LNCAP (cell line): ENCODE results near the gene LTBP1.

ENCODE experiments used
- TF ChIP-seq, protein P1 (sequence below): fragments of 450-650 bp; IDR thresholded peaks from 2 replicates; pipeline ENCODE4 v1.5.1; 2017; ENCODE audit warnings: mild to moderate bottlenecking

Gene LTBP1

DNA sequence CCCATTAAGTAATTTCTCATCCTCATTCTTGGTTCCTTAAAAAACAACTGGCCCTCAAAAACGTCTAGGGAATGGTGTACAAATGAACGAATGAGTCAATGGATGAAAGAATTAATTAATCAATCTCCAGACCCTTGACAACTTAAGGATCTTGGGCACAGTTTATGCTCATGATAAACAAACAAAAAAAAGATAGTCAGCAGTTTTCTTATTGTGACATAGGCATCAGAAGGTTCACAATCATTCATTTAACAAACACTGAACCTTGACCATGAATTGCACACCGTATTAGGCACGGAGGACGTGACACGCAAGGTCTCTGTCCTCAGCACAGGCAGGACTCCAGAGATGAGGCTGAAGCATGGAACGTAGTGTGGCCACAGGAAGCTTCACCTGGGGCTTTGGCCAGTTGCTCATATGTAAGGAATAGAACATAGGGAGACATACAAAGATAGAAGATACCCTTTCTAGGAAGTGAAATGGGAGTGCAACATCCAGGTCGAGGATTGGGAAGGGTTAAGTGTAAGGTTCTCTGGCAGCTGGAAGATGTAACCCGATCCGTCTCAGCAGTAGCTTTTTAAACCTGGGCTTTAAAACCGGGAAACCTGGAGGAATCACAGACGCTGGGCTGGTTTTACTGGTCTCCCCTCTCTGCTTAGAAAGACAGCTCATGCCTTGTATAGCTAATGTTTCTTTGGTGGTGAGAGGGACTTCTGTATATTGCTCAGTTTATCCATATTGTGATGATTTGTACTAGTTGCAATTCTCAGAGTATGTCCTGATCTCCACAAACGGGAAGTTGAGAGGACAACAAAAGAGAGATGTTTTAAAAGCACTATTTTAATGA is 8.9 kb upstream of the LTBP1 start:
- TF ChIP-seq, protein P1, sequence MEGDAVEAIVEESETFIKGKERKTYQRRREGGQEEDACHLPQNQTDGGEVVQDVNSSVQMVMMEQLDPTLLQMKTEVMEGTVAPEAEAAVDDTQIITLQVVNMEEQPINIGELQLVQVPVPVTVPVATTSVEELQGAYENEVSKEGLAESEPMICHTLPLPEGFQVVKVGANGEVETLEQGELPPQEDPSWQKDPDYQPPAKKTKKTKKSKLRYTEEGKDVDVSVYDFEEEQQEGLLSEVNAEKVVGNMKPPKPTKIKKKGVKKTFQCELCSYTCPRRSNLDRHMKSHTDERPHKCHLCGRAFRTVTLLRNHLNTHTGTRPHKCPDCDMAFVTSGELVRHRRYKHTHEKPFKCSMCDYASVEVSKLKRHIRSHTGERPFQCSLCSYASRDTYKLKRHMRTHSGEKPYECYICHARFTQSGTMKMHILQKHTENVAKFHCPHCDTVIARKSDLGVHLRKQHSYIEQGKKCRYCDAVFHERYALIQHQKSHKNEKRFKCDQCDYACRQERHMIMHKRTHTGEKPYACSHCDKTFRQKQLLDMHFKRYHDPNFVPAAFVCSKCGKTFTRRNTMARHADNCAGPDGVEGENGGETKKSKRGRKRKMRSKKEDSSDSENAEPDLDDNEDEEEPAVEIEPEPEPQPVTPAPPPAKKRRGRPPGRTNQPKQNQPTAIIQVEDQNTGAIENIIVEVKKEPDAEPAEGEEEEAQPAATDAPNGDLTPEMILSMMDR = no peak

DNA sequence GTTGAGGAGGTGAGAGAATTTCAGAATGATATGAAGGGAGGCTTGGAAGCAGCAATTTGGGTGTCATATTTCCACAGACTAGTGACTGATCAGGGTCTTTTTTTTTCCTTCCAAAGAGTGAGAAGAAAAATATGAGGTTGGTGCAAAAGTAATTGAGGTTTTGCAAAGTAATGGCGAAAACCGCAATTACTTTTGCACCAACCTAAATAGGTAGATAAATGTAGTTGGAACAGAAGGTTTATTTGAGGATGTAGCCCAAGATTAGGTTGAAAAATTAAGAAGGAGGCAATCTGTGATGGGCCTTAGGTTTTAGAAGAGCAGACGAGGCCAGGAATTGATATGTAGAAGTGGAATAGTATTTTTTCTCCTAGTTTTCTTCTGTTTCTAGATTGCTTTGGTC is 7.8 kb upstream of the LTBP1 start:
- TF ChIP-seq, protein P1 = no peak

DNA sequence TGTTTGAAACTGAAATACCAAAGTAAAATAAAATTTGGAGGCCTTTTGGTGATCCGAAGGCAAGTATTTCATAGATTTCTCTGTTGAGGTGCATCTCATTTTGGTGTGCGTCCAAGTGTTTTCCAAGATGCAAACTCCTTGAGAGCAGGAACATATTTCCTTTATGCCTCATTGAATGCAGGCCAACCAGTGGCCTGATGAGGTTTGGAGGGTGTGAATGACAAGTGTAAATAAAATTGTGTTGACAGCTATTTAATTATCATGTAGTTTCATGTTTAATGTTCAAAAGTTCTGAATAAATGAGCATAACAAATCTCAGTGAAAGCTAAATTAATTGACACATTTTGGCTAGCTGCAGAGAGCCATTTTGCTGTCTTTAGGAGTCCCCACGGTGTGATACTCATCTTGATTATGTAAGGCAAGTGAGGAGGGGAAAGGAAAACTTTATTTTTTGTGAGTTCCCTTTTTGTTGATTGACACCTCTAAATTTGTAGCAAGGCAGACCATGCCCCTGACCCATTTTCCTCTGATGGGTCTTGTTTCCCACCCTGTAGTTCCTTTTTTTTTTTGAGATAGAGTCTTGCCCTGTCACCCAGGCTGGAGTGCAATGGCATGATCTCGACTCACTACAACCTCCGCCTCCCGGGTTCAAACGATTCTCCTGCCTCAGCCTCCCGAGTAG is 6.3 kb upstream of the LTBP1 start:
- TF ChIP-seq, protein P1 = no peak

DNA sequence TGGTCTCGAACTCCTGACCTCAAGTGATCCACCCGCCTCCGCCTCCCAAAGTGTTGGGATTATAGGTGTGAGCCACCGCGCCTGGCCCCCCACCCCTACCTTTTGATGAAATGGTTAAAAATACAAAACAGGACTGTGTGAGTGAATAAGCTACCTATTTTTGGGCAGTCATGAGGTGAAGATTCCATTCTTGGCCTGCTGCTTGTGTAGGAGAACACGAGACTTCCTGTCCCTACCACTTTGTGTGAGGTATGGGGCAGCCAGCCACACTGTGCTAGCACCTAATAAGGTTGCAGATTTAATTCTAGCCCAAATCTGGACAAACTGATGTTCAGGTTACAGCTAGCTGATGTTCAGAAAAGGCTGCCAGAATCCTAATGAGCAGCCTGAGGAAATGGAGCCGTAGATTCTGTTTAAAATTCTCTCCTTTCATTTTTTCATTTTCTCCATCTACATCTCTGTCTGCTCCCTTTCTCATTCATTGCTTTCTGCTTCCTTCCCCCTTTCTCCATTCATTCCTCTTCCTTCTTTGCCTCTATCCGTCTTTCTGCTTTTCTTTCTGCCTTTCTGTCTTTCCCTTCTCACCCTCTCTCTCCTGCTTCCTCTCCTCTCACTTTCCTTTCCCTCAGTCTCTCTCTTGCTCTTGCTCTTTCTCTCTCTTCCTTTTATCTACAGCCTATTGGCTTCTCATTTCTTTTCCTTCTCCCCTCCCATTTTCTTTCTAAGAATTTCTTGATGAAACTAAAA is 4.6 kb upstream of the LTBP1 start:
- TF ChIP-seq, protein P1 = no peak

DNA sequence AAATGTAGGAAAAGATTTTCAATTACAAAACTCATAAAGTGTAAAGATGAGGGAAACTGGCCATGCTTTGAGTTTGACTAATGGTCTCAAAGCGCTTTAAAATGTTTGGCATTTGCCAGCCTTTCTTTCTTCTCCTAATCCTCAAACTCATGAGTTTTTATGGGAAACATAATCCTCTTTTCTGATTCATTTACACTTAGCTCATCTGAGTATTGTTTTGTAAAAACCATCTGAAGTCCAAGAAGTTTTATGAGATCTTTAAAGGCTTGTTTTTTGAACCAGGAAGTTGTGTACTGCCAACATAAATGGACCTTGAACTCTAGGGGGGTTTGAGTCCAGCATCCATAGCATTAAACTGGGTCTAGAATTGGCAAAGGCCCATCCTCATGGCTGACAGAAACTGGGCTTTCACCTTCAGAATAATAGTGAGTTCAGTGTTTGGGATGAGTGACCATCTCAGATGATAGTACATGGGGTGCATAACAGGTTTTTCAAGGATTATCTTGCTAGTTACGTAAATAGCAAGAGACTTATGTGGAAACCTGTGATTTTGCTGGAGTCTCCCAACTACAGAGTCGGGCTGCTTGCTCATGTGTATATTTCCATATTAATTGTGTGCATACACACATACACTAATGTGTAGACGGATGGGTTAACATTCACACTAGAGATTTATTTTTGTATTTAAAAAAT is 3.8 kb upstream of the LTBP1 start:
- TF ChIP-seq, protein P1 = no peak

DNA sequence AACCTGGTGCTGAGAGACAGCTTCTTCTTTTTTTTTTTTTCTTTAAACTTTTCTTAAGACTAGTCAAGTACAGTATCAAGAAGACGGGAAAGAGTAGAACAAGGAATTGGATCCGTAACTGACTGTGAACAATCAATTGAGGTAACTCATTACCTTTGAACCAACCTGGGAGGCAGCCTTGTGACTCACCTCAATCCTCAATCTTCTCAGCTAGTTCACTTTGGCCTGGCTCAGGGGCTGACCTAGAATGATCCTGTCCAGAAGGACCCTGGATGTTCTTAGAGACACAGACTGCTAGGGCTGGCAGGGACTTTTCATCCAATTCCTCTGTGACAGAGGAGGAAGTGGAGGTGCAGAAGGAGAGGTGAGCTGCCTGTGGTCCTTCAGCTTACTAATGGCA is 1.5 kb upstream of the LTBP1 start:
- TF ChIP-seq, protein P1 = no peak

DNA sequence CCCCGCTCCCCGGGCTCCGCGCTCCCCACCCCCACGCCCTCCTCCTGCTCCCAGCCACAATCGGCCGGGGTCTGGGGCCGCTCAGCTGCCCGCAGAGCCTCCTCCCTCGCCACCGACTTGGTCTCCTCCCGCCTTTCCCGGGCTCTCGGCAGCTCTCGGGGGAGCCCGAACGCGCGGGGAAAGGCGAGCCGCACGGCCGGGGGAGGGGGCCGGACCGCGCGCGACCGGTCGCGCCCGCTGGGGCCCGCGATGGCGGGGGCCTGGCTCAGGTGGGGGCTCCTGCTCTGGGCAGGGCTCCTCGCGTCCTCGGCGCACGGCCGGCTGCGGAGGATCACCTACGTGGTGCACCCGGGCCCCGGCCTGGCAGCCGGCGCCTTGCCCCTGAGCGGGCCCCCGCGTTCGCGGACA is 327 bp downstream of the LTBP1 start:
- TF ChIP-seq, protein P1 = no peak
